AG04450 (cell line): Measurements from ENCODE around the gene DNAL1. TPM values are rescaled to one million over a fixed set of nuclear protein-coding genes. Genes with fewer than 3 reads are reported as not detected.
"Not testable (repeated sequence)": the region's sequence is repeated elsewhere in the genome, so short reads cannot be mapped to it uniquely, and the experiment has no call there.

Source experiments
- CTCF ChIA-PET: fragments of 300-600, 350-600 bp; formaldehyde crosslinking; extraction: SDS; loops from one replicate; lab custom pipeline; 2022; ENCODE audit warnings: antibody characterized with exemption, inconsistent platforms; lab: Charles Lee
- POLR2A ChIA-PET: fragments of 350-600 bp; formaldehyde crosslinking; extraction: SDS; loops from one replicate; lab custom pipeline; 2021; ENCODE audit warnings: antibody characterized with exemption, inconsistent platforms; lab: Yijun Ruan, JAX
- DNase-seq: peaks from one replicate; pipeline ENCODE4 v3.0.0-alpha.2; 2011; ENCODE audit warnings: low read depth, low spot score
- H3K27ac ChIP-seq: one replicate; pipeline ENCODE4 v1.5.1; 2012; ENCODE audit warnings: low read depth, low read length, control low read depth
- H3K27me3 ChIP-seq: one replicate; pipeline ENCODE4 v1.6.0; 2012; ENCODE audit warnings: low read length; ENCODE audit not compliant: control insufficient read depth, insufficient read depth
- H3K4me3 ChIP-seq: 2 replicates; pipeline ENCODE4 v1.5.1; 2011; ENCODE audit warnings: mild to moderate bottlenecking, low read depth, low read length, control low read depth
- H3K9me3 ChIP-seq: 2 replicates; pipeline ENCODE4 v1.5.1; 2012; ENCODE audit warnings: low read length; ENCODE audit not compliant: control insufficient read depth, insufficient read depth
- polyA plus RNA-seq: library from polyadenylated mRNA; depleted of rRNA; stranded (reverse); fragments of >200 nt; gene quantifications from 2 replicates; pipeline ENCODE4 v1.2.3, GENCODE V29; 2011
- TF ChIP-seq, protein P1 (sequence below): IDR thresholded peaks from 2 replicates; pipeline ENCODE4 v1.5.1; 2011; ENCODE audit warnings: low read depth, low read length, control low read depth, inconsistent platforms

Gene DNAL1
- polyA plus RNA-seq, 1 experiment: 10.0 TPM

DNA sequence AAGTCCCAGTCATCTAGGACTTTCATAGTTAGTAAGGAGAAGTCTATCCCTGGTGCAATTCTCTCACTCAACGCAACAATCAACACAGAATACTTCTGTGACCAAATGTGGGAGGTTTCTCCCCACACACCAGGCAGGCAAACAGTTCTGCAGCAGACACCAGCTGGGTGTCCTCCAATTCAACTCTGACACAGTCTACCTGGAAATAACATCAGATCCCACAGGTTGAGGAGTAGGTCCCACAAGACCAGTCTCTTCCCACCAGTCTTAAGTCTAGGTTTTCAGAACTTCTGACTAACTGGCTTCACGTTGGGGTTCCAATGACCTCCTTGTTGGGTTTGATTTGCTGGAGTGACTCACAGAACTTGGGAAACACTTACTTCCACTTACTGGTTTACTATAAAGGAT lies 17.6 kb upstream of the DNAL1 start:
- DNase-seq: no peak
- no peak overlapping the region for H3K4me3 ChIP-seq
- TF ChIP-seq, protein P1, sequence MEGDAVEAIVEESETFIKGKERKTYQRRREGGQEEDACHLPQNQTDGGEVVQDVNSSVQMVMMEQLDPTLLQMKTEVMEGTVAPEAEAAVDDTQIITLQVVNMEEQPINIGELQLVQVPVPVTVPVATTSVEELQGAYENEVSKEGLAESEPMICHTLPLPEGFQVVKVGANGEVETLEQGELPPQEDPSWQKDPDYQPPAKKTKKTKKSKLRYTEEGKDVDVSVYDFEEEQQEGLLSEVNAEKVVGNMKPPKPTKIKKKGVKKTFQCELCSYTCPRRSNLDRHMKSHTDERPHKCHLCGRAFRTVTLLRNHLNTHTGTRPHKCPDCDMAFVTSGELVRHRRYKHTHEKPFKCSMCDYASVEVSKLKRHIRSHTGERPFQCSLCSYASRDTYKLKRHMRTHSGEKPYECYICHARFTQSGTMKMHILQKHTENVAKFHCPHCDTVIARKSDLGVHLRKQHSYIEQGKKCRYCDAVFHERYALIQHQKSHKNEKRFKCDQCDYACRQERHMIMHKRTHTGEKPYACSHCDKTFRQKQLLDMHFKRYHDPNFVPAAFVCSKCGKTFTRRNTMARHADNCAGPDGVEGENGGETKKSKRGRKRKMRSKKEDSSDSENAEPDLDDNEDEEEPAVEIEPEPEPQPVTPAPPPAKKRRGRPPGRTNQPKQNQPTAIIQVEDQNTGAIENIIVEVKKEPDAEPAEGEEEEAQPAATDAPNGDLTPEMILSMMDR: no peak
- no peak overlapping the region for H3K27ac ChIP-seq
- POLR2A ChIA-PET: interaction anchor here (0.7 kb wide), 1 partner anchor 274 kb away, joined by 4 read pairs; no protein-coding TSS in a partner anchor
- H3K9me3 ChIP-seq: no peaks in the 10 kb centered on the region
- CTCF ChIA-PET: interaction anchor here (1.6 kb wide), 1 partner anchor 118 kb away, joined by 6 read pairs; no protein-coding TSS in a partner anchor
- H3K27me3 ChIP-seq: no peaks in the 10 kb centered on the region

DNA sequence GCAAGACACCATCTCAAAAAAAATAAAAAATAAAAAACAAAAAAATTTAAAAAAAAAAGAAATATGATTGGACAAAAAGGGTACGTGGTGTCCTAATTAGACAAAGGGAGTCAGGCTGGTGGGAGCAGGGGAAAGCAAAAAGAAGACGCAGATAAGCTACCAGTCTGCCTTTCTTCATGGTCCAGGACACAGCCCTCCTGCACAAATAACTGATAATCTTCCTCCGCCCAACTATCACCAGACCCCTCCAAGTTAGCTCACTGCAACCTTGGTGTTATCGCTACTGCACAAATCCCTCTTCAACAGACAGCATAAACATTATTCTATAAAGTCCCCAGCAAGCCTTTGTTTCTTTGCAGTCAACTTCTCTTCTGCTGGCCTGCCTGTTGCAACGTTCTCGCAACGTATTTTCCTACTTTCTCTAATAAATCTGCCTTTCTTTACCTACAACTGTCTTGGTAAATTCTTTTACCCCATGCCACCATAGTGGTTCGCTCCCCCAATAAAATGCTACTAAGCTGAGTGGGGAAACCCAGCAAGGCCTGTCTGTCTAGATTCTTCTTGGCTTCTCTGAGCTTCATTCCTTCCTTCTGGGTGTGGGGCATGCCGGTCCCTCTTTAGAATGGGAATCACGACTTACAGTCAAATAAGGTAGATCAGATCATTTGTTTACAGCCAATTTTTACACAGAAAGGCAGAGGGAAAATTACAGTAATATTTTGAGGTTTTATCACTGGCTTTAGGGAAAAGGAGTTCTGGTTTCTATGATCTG lies 14.6 kb upstream of the DNAL1 start:
- no peak overlapping the region for H3K4me3 ChIP-seq
- no peaks in the 10 kb centered on the region for H3K9me3 ChIP-seq
- CTCF ChIA-PET: interaction anchor here (2.4 kb wide), 1 partner anchor 122 kb away, joined by 17 read pairs; no protein-coding TSS in a partner anchor
- POLR2A ChIA-PET: interaction anchor here (0.7 kb wide), 1 partner anchor 52 kb away, joined by 3 read pairs; no protein-coding TSS in a partner anchor
- TF ChIP-seq, protein P1: no peak
- no peak for DNase-seq
- H3K27me3 ChIP-seq: no peaks in the 10 kb centered on the region
- no peak overlapping the region for H3K27ac ChIP-seq

DNA sequence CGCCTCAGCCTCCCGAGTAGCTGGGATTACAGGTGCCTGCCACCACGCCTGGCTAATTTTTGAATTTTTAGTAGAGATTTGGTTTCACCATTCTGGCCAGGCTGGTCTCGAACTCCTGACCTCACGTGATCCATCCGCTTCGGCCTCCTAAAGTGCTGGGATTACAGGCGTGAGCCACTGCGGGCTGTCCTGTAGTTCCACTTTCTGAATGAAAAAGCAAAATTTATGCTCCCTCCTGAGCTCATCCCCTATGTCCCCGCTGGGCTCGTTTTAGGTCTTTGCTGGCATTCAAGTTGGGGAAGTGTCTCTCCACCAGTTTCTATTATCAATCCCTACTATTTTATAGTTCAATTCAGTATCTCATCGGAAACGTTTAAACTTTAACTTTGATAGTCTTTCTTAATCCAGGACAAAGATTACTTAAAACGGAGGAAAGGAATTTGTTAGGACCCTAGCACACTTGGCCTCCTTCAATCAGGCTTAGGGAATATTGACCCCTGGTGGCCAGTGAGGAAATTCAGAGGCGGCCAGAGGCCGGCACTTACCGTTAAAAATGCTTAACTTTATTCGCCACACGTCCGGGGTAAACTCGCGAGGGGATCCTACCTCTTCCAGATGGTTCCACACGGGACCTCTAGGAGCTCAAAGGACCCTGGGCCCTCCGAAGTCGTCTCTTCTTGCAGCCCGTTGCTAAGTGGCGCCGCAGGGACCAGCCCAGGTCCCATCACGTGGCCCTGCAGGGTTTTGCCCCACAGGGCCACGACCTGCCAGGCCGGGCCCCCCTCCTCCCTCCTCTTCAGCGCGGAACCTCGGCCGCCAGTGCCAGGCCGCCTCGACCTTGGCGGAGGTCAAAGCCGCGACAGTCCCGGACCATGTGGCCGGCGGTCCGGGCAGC lies 11.4 kb upstream of the DNAL1 start:
- ChIA-PET POLR2A (interaction anchor here (1.0 kb wide), 1 partner anchor 32 kb away, joined by 3 read pairs; no protein-coding TSS in a partner anchor), CTCF (interaction anchor here (0.5 to 3.4 kb wide), 35 partner anchors 10 to 461 kb away, joined by 3 to 86 read pairs (median 4); partner anchors contain the start of genes ACOT1, ACOT2, ACOT6 and DNAL1)
- TF ChIP-seq, protein P1: peak; percentile 92

DNA sequence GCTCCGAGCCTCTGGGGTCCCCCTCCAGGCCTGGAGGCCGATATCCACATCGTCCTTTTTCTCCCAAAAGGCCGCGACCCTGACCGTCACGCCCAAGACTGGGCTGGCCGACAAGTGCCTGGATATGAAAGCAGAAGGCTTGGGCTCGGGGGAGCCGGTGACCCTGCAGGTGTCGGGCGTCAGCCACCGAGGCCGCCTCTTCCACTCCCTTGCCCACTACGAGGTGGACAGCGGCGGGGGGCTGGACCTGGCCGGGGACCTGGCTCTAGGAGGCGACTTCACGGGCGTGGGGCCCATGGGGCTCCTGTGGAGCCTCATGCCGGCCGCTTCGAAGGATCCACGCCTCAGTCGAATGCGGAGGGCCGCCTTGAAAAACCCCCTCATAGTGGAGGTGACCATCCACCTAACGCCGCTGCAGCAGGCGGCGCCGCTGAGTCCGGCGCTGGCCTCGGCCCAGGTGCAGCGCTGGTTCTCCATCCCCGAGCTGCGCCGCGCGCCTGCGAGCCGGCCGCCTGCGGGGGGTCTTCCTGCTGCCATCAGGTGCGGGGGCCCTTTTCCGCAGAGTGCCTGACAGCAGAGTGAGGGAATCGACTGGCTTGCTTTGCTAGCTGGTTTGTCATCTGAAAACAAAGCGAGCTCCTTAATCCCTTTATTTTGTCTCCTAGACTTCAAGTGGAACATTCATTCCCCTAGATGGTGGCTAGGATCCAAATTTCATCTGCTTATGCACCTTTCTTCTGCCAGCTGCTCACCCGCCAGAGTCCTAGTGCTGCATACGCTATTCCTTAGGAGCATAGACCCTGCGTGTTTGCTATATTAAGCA lies 10.6 kb upstream of the DNAL1 start:
- Histone ChIP-seq H3K27ac (peak overlapping the region; percentile 11), H3K27me3 (no peaks in the 10 kb centered on the region), H3K9me3 (no peaks in the 10 kb centered on the region), H3K4me3 (peak overlapping the region; percentile 46; the same call in 1 of the 2 replicates)
- CTCF ChIA-PET: interaction anchor here (0.5 to 3.4 kb wide), 22 partner anchors 10 to 339 kb away, joined by 3 to 86 read pairs (median 4); partner anchors contain the start of genes ACOT1, ACOT2, ACOT6 and DNAL1
- TF ChIP-seq, protein P1: peak; percentile 28; the same call in 1 of the 2 replicates
- POLR2A ChIA-PET: no interaction called here
- no peak for DNase-seq

More for the DNA sequence above, 11.4 kb upstream of the DNAL1 start:
- Histone ChIP-seq H3K4me3 (peak overlapping the region; percentile 46), H3K27me3 (no peaks in the 10 kb centered on the region), H3K9me3 (no peaks in the 10 kb centered on the region), H3K27ac (no peak overlapping the region)
- DNase-seq: peak; percentile 37

DNA sequence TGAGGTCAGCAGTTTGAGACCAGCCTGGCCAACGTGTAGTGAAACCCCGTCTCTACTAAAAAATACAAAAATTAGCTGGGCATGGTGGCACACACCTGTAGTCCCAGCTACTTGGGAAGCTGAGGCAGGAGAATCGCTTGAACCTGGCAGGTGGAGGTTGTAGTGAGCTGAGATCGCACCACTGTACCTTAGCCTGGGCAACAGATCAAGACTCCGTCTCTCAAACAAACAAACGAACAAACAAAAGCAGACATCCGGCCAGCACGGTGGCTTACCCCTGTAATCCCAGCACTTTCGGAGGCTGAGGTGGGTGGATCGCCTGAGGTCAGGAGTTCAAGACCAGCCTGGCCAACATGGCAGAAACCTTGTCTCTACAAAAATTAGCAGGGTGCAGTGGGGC lies 8.4 kb upstream of the DNAL1 start:
- H3K9me3 ChIP-seq, POLR2A ChIA-PET, H3K27me3 ChIP-seq, H3K27ac ChIP-seq, H3K4me3 ChIP-seq, DNase-seq: not testable (repeated sequence)
- CTCF ChIA-PET: interaction anchor here (1.1 kb wide), 1 partner anchor 128 kb away, joined by 6 read pairs; no protein-coding TSS in a partner anchor
